Activated CD8-positive, alpha-beta T cell treated with anti-CD3 and anti-CD28 coated beads for 36 hours (primary cell): Measurements from ENCODE around the gene BRSK2. TPM values are rescaled to one million over a fixed set of nuclear protein-coding genes. Genes with fewer than 3 reads are reported as not detected.

Experiments used
- ATAC-seq: fragments of 200-7000 bp; cut with Tn5 transposase; one replicate; pipeline ENCODE4 v1.10.0; 2021; ENCODE audit warnings: mild to moderate bottlenecking, moderate library complexity
- CTCF ChIA-PET: fragments of 350-600 bp; sonication (Branson Sonifier 250); formaldehyde crosslinking; loops from one replicate; lab custom pipeline; 2021; ENCODE audit warnings: antibody characterized with exemption; lab: Charles Lee
- POLR2A ChIA-PET: fragments of 350-600 bp; sonication (Branson Sonifier 250); formaldehyde crosslinking; loops from one replicate; lab custom pipeline; 2021; ENCODE audit warnings: antibody characterized with exemption; lab: Charles Lee
- DNase-seq: peaks from one replicate; pipeline ENCODE4 v3.0.0-alpha.2; 2020
- H3K27ac Mint-ChIP-seq: one replicate; pipeline ENCODE4 v1.8.0; 2021; ENCODE audit warnings: mild to moderate bottlenecking, mixed read lengths
- H3K27me3 Mint-ChIP-seq: one replicate; pipeline ENCODE4 v1.8.0; 2021; ENCODE audit warnings: mixed read lengths
- H3K36me3 Mint-ChIP-seq: one replicate; pipeline ENCODE4 v1.8.0; 2021; ENCODE audit warnings: low read depth, mixed read lengths
- H3K4me1 Mint-ChIP-seq: one replicate; pipeline ENCODE4 v1.8.0; 2021; ENCODE audit warnings: low read depth, mixed read lengths
- H3K4me3 Mint-ChIP-seq: one replicate; pipeline ENCODE4 v1.8.0; 2021; ENCODE audit warnings: mild to moderate bottlenecking, moderate library complexity, mixed read lengths
- H3K9me3 Mint-ChIP-seq: one replicate; pipeline ENCODE4 v1.8.0; 2021; ENCODE audit warnings: mixed read lengths
- intact Hi-C: fragments of 100-400 bp; cut with micrococcal nuclease; formaldehyde crosslinking; loops from one replicate; pipeline ENCODE4 v1.10.0; 2022
- total RNA-seq, 2 experiments: library from RNA; stranded (reverse); gene quantifications; one replicate each; pipeline ENCODE4 v1.2.3, GENCODE V29; 2021
- TF ChIP-seq, protein P1 (sequence below): fragments of 200-600 bp; IDR thresholded peaks from one replicate; pipeline ENCODE4 v1.8.0; 2022; ENCODE audit warnings: antibody characterized with exemption, mild to moderate bottlenecking

The BRSK2 gene
- total RNA-seq, 2 experiments from 2014 or later = 1.1 to 2.0 TPM

- H3K27me3 Mint-ChIP-seq = no peaks in the 10 kb centered on the region
- intact Hi-C loops = no loop called here
- ATAC-seq = no peak
- H3K27ac Mint-ChIP-seq = no peak overlapping the region
- no peaks in the 10 kb centered on the region for H3K9me3 Mint-ChIP-seq
- no peaks in the 10 kb centered on the region for H3K4me1 Mint-ChIP-seq
- CTCF ChIA-PET = no interaction called here
- no peak for DNase-seq
- POLR2A ChIA-PET = no interaction called here
- TF ChIP-seq, protein P1, sequence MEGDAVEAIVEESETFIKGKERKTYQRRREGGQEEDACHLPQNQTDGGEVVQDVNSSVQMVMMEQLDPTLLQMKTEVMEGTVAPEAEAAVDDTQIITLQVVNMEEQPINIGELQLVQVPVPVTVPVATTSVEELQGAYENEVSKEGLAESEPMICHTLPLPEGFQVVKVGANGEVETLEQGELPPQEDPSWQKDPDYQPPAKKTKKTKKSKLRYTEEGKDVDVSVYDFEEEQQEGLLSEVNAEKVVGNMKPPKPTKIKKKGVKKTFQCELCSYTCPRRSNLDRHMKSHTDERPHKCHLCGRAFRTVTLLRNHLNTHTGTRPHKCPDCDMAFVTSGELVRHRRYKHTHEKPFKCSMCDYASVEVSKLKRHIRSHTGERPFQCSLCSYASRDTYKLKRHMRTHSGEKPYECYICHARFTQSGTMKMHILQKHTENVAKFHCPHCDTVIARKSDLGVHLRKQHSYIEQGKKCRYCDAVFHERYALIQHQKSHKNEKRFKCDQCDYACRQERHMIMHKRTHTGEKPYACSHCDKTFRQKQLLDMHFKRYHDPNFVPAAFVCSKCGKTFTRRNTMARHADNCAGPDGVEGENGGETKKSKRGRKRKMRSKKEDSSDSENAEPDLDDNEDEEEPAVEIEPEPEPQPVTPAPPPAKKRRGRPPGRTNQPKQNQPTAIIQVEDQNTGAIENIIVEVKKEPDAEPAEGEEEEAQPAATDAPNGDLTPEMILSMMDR = no peak
- H3K4me3 Mint-ChIP-seq = no peak overlapping the region
- no peaks in the 10 kb centered on the region for H3K36me3 Mint-ChIP-seq
These were observed 67.6 kb downstream of the BRSK2 start for GRCh38 chr11:1457326-1457680.

- ChIA-PET CTCF (no interaction called here), POLR2A (no interaction called here)
- ATAC-seq = no peak
- Mint-ChIP-seq H3K4me3 (no peak overlapping the region), H3K36me3 (no peaks in the 10 kb centered on the region), H3K4me1 (no peaks in the 10 kb centered on the region), H3K9me3 (no peaks in the 10 kb centered on the region), H3K27ac (no peak overlapping the region), H3K27me3 (no peaks in the 10 kb centered on the region)
- intact Hi-C loops = no loop called here
- DNase-seq = no peak
- TF ChIP-seq, protein P1 = no peak
These were observed 68.1 kb downstream of the BRSK2 start for GRCh38 chr11:1457856-1458255.

DNA sequence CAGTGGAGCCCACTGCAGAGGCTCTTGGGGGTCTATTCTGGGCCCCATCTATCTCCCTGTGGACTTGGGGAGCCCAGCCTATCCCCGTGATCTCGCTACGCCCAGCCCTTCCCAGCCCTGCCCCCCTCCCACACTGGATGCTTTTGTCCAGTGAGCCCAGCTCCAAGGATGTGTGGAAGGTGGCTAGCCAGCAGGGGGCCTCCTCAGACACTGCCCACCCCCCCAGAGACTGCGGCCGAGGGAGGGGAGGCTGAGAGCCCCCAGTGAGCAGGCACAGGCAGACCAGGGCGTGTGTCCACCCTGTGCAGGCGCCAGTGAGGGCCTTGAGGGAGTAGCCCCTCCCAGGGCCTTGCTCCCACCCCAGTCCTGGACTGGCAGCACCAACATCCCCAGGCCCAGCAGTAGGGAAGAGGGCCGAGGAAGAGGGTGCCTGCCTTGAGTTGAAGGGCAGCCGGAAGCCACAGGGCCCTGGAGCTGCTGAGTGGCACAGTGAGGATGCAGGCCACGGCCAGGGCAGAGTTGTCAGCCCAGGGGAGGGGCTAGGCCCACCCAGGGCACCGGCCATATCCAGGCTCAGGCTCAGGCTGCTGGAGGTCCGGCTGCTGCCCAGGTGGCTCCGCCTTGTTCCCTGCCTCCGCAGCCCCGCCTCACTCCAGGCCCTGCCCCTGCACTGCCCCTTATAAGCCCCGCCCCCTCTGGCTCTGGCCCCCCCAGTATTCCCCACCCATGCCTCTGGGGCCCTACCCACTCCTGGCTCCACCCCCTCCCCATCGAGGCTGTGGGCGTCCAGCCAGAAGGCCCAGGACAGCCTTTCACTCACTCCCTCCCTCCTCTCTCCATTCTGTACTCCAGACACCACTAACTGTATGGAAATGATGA, 68.8 kb downstream of the BRSK2 start:
- ChIA-PET POLR2A (no interaction called here), CTCF (no interaction called here)
- peak; percentile 12 for DNase-seq
- no peaks in the 10 kb centered on the region for H3K9me3 Mint-ChIP-seq
- H3K4me3 Mint-ChIP-seq = no peak overlapping the region
- no peaks in the 10 kb centered on the region for H3K27me3 Mint-ChIP-seq
- H3K4me1 Mint-ChIP-seq = no peaks in the 10 kb centered on the region
- H3K36me3 Mint-ChIP-seq = no peaks in the 10 kb centered on the region
- TF ChIP-seq, protein P1 = peak; percentile 22
- no peak overlapping the region for H3K27ac Mint-ChIP-seq
- ATAC-seq = peak; percentile 37
- intact Hi-C loops = no loop called here

- H3K27me3 Mint-ChIP-seq = no peaks in the 10 kb centered on the region
- H3K4me1 Mint-ChIP-seq = no peaks in the 10 kb centered on the region
- H3K9me3 Mint-ChIP-seq = no peaks in the 10 kb centered on the region
- ChIA-PET POLR2A (no interaction called here), CTCF (no interaction called here)
- ATAC-seq = no peak
- intact Hi-C loops = no loop called here
- no peak overlapping the region for H3K27ac Mint-ChIP-seq
- H3K4me3 Mint-ChIP-seq = no peak overlapping the region
- H3K36me3 Mint-ChIP-seq = no peaks in the 10 kb centered on the region
- TF ChIP-seq, protein P1 = no peak
- no peak for DNase-seq
These were observed 69.5 kb downstream of the BRSK2 start for GRCh38 chr11:1459219-1459575.

DNA sequence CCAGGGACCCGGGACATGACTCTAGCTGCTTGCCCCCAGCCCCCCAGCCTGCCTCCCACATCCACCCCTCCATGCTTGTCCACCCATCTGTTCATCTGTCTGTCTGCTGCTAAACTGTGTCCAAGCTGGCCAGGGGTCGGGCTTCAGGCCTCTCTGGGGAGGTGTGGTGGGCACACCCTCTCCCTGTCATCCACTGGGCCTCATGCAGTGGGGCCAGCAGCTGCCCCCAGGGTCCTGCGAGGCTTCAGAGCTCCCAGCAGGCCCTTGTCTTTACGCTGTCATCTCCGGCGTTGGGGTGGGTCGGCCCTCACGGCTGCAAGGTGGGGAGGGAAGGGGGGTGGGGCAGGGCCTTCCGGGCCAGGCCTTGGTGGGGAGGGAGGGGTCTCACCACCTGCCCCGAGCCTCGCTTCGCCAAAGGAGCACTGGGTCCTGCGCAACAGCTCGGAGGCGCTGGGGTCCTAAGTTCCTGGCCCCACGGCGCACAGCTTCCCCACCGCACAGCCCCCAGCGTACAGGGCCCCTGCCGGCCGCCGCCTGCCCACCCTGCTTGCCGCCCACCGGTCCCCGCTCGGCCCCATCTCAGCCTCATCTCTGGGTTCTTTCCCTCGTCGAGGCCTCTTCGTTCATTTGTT, 70.1 kb downstream of the BRSK2 start:
- ChIA-PET POLR2A (no interaction called here), CTCF (no interaction called here)
- DNase-seq = no peak
- H3K36me3 Mint-ChIP-seq = no peaks in the 10 kb centered on the region
- TF ChIP-seq, protein P1 = no peak
- H3K27me3 Mint-ChIP-seq = no peaks in the 10 kb centered on the region
- no peaks in the 10 kb centered on the region for H3K9me3 Mint-ChIP-seq
- no peak overlapping the region for H3K4me3 Mint-ChIP-seq
- no peak for ATAC-seq
- intact Hi-C loops = no loop called here
- no peak overlapping the region for H3K27ac Mint-ChIP-seq
- no peaks in the 10 kb centered on the region for H3K4me1 Mint-ChIP-seq
